ENCODE measurements around the gene ADARB2.

DNA sequence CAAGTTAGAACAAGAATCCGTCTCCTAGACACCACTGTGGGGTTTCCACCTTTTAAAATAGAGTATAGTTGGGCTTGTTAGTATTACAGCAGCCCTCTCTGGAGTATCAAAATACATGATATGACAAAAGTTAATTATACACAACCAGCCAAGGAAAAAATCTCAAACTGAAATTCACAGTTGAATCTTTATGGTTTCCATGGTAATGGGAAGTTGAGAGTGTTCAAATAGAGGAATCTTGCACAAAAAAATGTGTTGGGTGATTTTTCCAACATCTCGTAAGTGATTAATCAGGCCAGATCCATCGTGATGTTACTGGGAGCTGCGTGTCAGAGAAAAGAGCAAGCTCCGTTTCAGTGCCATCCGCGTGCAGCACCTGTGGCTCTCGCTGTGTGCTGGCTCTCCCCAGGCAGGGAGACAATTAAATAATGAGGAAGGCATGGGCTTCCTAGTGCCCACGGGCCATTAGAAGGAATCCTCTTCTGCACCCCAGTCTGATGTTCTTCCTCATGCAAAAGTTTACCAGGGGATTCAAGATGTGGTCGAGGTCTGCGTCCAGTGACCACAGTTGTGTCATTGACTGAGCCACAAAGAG lies 41.1 kb upstream of the ADARB2 start:
- TF ChIP-seq, protein P1, sequence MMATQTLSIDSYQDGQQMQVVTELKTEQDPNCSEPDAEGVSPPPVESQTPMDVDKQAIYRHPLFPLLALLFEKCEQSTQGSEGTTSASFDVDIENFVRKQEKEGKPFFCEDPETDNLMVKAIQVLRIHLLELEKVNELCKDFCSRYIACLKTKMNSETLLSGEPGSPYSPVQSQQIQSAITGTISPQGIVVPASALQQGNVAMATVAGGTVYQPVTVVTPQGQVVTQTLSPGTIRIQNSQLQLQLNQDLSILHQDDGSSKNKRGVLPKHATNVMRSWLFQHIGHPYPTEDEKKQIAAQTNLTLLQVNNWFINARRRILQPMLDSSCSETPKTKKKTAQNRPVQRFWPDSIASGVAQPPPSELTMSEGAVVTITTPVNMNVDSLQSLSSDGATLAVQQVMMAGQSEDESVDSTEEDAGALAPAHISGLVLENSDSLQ (IDR thresholded peaks at IDR 0.05), result no peak
- TF ChIP-seq SP1 (IDR thresholded peaks at IDR 0.05) (no peak), L3MBTL2 (conservative IDR thresholded peaks at IDR 0.05) (no peak), TARDBP (IDR thresholded peaks at IDR 0.05) (no peak), SUZ12 (IDR thresholded peaks at IDR 0.05) (no peak)

Measured in HEK293T (cell line).